Measurements from ENCODE around the gene S100A12.
"Not testable (repeated sequence)": the region's sequence is repeated elsewhere in the genome, so short reads cannot be mapped to it uniquely, and the experiment has no call there.

The S100A12 gene

DNA sequence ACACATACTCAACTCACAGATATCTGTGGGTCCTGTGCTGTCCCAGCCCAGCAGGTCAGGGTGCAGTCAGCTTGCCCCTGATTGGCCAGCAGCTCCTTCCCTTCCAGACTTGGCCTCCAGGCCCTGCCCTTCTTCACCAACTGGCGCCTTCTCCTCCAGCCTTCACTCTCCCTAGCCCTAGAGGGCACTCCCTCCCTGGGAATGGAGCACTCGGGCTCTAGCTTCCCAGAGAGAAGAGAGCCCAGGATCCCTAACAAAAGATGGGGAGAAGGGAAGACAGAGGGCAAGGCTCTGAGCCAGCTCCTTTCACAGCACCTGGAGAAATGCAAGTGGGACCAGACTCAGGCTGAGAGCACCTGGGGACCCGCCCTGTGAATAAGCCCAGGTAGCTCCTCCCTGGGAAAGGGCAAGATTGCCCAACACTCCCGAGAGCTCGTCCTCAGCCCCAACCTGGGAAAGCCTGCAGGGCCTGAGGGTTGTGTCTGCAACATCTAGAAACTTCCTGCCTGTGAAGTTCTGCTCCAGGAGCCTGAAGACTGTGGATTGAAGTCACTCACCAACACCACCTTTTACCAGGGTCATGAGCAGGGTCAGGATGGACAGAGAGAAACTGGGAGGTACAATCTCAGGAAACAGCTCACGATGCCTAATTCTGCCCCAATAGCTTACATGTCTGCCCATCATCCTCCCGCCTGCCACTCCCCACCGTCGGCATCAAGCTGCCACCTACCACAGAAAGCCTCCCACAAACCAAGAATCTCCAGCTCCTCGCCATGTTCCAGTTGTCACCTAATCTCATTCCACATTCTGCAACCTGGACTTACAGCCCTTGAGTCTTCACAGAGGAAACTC lies 26.7 kb downstream of the S100A12 start, which contains the start of gene PGLYRP4:
TSS of gene PGLYRP4 (minus strand) at position 331 of the 852 bp plus-strand sequence. CDS start 909 bp downstream, outside the sequence.
- Mint-ChIP-seq H3K4me3 (no peak within 1 kb of the TSS), H3K4me1 (peaks cover under 1% of the 10 kb centered on the region), H3K9me3 (no peaks in the 10 kb centered on the region), H3K27ac (no peak within 1 kb of the TSS), H3K27me3 (ENCODE audit: low read depth) (peaks cover 67% of the 10 kb centered on the region), H3K36me3 (ENCODE audit: low read depth) (no peaks in the 10 kb centered on the region)
- TF ChIP-seq, protein P1, sequence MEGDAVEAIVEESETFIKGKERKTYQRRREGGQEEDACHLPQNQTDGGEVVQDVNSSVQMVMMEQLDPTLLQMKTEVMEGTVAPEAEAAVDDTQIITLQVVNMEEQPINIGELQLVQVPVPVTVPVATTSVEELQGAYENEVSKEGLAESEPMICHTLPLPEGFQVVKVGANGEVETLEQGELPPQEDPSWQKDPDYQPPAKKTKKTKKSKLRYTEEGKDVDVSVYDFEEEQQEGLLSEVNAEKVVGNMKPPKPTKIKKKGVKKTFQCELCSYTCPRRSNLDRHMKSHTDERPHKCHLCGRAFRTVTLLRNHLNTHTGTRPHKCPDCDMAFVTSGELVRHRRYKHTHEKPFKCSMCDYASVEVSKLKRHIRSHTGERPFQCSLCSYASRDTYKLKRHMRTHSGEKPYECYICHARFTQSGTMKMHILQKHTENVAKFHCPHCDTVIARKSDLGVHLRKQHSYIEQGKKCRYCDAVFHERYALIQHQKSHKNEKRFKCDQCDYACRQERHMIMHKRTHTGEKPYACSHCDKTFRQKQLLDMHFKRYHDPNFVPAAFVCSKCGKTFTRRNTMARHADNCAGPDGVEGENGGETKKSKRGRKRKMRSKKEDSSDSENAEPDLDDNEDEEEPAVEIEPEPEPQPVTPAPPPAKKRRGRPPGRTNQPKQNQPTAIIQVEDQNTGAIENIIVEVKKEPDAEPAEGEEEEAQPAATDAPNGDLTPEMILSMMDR (IDR thresholded peaks at IDR 0.05; ENCODE audit: unreplicated experiment in 3 of 3), result no peak

DNA sequence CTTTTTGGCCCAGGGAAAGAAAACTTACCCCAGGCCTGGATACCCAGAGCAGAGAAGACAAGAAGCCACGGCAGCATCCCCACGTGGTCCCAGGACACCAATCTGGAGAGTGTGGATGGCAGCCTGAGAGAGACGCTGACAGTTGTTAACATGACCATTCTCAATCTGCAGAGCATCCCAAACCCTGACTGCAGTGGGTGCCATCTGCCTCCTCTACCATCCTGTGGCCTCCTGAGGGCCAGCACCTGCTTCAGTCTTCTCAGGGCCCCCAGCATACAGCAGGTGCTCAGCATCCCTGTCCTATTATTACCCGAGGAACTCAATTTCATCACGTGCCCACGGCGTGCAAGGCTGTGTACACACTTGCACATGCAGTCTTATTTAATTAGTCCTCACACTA lies 27.6 kb downstream of the S100A12 start:
- Mint-ChIP-seq H3K27me3 (ENCODE audit: low read depth) (peaks cover 72% of the 10 kb centered on the region), H3K4me3 (no peak overlapping the region), H3K36me3 (ENCODE audit: low read depth) (no peaks in the 10 kb centered on the region), H3K9me3 (no peaks in the 10 kb centered on the region), H3K4me1 (peaks cover 5% of the 10 kb centered on the region), H3K27ac (no peak overlapping the region)
- TF ChIP-seq, protein P1 (IDR thresholded peaks at IDR 0.05; ENCODE audit: unreplicated experiment in 3 of 3), result no peak

DNA sequence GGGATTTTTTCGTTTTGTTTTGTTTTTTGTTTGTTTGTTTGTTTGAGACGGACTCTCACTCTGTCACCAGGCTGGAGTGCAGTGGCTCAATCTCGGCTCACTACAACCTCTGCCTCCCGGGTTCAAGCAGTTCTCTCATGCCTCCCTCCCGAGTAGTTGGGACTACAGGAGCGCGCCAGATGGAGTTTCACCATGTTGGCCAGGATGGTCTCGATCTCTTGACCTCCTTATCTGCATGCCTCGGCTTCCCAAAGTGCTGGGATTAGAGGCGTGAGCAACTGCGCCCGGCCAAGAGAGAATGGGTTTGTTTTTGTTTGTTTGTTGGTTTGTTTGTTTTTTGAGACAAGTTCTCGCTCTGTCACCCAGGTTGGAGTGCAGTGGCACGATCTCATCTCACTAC lies 28.4 kb downstream of the S100A12 start:
- H3K27ac Mint-ChIP-seq; H3K36me3 Mint-ChIP-seq (ENCODE audit: low read depth); H3K9me3 Mint-ChIP-seq; H3K4me3 Mint-ChIP-seq; H3K4me1 Mint-ChIP-seq: not testable (repeated sequence)
- H3K27me3 Mint-ChIP-seq (ENCODE audit: low read depth), result peaks cover 72% of the 10 kb centered on the region

DNA sequence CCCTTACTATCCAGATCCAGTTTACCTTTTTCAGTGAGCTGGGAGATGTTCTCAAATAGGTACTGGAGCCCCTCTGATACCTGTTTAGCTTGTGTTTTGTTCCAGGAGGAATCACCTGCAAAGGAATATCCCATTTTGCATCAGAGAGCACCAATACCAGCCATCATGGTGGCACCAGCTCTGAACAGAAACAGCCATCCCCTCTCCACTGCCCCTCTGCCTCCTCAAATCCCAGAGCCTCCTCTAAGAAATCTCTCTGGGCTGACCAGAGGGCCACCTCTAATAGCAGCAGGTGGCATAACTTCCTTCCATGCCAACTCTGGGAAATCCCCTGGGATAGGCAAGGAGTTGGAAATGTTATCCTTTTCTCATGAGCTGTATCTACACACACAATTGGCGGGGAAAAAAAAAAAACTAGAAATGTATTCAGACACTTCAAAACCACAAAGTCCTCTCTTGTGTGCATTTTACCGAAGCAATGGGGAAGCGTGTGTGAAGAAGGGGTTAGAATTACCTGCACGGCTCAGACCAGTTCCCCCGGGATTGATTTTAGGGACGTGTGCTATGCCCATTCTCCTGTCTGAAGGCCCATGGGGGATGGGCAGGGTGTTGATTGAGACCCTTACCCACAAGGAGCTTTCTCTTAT lies 29.2 kb downstream of the S100A12 start:
- H3K4me1 Mint-ChIP-seq, result peaks cover 5% of the 10 kb centered on the region
- TF ChIP-seq, protein P1 (IDR thresholded peaks at IDR 0.05; ENCODE audit: unreplicated experiment in 3 of 3), result no peak
- H3K27me3 Mint-ChIP-seq (ENCODE audit: low read depth), result peaks cover 65% of the 10 kb centered on the region
- no peak overlapping the region for H3K4me3 Mint-ChIP-seq
- H3K9me3 Mint-ChIP-seq, result no peaks in the 10 kb centered on the region
- no peak overlapping the region for H3K27ac Mint-ChIP-seq
- H3K36me3 Mint-ChIP-seq (ENCODE audit: low read depth), result no peaks in the 10 kb centered on the region

DNA sequence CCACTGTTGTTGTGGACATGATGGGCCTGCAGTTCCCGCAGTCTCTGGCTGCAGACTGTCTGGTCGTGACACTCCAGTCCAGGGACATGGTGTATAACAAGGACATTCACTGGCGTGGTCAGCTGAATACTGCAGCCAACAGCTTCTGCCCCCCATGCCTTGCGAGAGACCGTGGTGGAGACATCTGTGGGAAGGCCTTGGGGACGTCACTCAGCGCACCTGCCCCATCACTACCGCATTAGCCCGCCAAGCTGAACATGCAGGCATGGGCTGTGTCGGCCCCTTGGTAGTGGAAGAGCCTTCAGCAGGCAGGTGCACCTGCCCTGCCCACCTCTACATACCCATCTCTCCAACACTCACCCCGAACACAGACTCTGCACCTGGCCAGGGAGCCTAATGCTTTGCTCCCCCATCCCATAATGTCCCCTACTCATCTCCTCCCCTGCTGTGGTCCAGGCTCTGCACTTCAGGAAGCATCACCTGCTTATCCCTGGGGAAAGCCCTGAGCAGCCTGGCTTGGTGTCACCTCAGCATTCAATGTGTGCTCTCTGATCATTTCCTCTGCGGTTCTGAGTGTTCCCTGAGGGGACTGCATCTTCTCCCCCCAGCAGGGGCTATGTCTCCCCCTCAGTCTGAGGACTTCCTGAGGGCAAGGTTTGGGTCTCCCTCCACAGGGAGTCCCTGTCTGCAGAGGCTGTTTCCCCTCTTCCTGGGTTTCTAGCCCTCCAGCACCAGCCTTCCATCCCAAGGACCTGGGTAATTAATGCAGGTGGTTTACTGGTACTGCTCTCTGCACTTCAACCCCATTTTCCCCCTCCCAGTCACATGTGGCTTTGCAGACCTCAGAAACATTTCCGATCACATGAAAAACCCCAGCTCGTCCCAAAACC lies 30.0 kb downstream of the S100A12 start:
- Mint-ChIP-seq H3K9me3 (no peaks in the 10 kb centered on the region), H3K27ac (no peak overlapping the region), H3K36me3 (ENCODE audit: low read depth) (no peaks in the 10 kb centered on the region), H3K4me1 (peaks cover 5% of the 10 kb centered on the region), H3K4me3 (no peak overlapping the region), H3K27me3 (ENCODE audit: low read depth) (peaks cover 66% of the 10 kb centered on the region)
- TF ChIP-seq, protein P1 (IDR thresholded peaks at IDR 0.05; ENCODE audit: unreplicated experiment in 3 of 3), result no peak

DNA sequence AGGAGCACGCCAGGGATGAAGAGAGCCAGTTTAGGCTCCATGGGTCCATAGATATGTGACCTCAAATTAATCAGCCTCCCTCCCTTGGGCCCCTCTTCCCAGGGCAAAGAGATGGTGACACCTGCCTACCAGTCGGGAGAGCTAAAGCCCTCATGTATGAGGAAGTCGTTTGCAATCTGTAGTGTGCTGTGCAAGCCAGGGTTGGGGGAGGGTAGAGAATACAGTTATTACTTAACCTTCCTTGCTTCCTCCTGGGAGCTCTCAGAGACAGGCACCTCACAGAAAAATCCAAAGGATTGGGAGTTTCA lies 30.7 kb downstream of the S100A12 start:
- Mint-ChIP-seq H3K9me3 (no peaks in the 10 kb centered on the region), H3K27me3 (ENCODE audit: low read depth) (peaks cover 62% of the 10 kb centered on the region), H3K4me3 (no peak overlapping the region), H3K4me1 (peaks cover 5% of the 10 kb centered on the region), H3K27ac (no peak overlapping the region), H3K36me3 (ENCODE audit: low read depth) (no peaks in the 10 kb centered on the region)
- TF ChIP-seq, protein P1 (IDR thresholded peaks at IDR 0.05; ENCODE audit: unreplicated experiment in 3 of 3), result no peak

Measured in nephron (organoid).